Esophagus squamous epithelium (tissue), 4 donors: Measurements from ENCODE around the gene TEX12.
"Not testable (repeated sequence)": the region's sequence is repeated elsewhere in the genome, so short reads cannot be mapped to it uniquely, and the experiment has no call there.

Source experiments
- CTCF ChIP-seq, 6 experiments: fragments of 450-650 bp in 4 of 6; fragments of 200-600 bp in 2 of 6; sonication (generic) in 2 of 6; IDR thresholded peaks; one replicate each; pipeline ENCODE4 v1.5.1; 2016 to 2019; ENCODE audit warnings: antibody characterized with exemption in 6 of 6, mild to moderate bottlenecking in 4 of 6, moderate library complexity in 4 of 6
- POLR2A ChIP-seq, 4 donors: fragments of 450-650 bp; IDR thresholded peaks; one replicate each; pipeline ENCODE4 v1.6.1; 2017; ENCODE audit warnings: antibody characterized with exemption in 4 of 4, mild to moderate bottlenecking in 4 of 4, moderate library complexity in 3 of 4

- TF ChIP-seq CTCF, POLR2A (IDR thresholded peaks at IDR 0.05): not testable (repeated sequence)
Observed at GRCh38 chr11:112199101-112199500, 31.9 kb downstream of the TEX12 start.
